Measurements from ENCODE around the gene ACTRT2.

The ACTRT2 gene

DNA sequence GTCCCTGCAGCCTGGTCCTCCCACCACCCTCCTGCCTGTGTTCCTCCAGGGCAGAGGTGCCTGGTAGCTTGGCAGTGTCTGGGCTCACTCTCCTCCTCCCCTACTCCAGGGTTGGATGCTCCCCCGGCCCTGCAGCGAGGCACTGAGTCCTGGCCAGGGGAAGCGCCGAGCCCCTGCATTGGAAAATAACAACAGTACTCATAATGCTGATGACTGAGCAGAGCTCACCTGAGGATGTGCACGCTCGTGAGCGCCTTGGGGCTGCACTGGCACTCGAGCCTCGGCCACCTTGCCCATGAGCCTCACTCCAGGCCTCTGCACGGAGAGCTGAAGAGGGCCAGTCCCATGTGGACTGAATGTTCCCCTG lies 6.0 kb upstream of the ACTRT2 start:
- TF ChIP-seq, protein P1, sequence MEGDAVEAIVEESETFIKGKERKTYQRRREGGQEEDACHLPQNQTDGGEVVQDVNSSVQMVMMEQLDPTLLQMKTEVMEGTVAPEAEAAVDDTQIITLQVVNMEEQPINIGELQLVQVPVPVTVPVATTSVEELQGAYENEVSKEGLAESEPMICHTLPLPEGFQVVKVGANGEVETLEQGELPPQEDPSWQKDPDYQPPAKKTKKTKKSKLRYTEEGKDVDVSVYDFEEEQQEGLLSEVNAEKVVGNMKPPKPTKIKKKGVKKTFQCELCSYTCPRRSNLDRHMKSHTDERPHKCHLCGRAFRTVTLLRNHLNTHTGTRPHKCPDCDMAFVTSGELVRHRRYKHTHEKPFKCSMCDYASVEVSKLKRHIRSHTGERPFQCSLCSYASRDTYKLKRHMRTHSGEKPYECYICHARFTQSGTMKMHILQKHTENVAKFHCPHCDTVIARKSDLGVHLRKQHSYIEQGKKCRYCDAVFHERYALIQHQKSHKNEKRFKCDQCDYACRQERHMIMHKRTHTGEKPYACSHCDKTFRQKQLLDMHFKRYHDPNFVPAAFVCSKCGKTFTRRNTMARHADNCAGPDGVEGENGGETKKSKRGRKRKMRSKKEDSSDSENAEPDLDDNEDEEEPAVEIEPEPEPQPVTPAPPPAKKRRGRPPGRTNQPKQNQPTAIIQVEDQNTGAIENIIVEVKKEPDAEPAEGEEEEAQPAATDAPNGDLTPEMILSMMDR (IDR thresholded peaks at IDR 0.05; ENCODE audit: borderline replicate concordance, insufficient read depth, low read depth, low read length), result no peak
- no peak overlapping the region for H3K4me3 ChIP-seq (ENCODE audit: low read depth, low read length)

DNA sequence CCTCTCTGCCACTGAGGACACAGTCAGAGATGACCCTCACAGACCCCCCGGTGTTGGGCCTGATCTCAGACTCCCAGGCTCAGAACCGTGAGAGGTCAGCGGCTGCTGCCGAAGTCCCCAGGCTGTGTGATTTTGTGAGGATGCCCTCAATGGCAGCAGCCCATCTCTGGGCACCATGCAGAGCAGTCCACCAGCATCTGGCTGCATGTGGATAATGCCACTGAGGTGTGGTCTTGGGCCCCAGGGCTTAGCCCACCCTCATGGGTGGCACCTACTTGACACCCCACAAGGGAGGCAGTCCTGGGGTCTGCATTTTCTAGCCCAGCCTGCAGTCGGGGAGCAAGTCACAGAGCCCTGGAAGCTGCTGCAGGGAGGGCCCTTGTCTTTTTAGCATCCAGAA lies 5.5 kb upstream of the ACTRT2 start:
- TF ChIP-seq, protein P1 (IDR thresholded peaks at IDR 0.05; ENCODE audit: borderline replicate concordance, insufficient read depth, low read depth, low read length), result no peak
- H3K4me3 ChIP-seq (ENCODE audit: low read depth, low read length), result no peak overlapping the region

DNA sequence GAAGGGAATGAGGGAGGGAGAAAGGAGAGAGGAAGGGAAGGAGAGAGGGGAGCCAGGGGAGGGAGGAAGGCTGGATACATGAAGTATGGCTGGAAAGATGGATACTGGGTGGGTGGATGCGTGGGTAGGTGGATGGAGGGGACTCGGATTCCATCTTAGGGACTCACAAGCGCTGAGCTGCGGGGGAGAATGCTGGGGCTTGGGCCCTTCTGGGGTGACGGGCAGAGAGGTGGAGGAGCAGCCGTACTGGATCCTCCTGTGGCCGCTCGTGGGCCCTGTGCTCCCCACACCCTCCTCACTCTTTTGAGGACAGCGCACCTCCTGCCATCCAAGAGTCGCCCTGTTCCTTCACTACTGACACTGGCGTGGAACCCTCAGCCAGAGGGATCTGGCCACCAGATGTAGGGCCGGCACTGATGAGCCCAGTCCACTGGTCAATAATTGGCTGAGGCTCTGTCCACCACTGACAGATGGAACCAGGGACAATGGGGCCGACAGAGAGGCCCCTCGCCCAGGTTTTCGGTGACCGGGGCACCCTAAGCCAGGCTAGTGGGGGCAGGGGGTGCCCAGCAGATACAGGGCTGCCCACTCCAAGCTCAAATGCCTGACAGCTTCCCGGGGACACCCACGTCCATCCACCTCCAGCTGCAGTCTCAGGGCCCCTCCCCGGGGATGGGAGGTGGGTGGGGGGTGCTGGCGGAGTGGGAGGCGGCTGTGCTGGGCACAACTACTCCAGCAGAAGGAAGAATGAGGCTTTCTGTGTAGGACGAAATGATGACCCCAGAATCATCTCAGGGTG lies 4.4 kb upstream of the ACTRT2 start:
- TF ChIP-seq, protein P1 (IDR thresholded peaks at IDR 0.05; ENCODE audit: borderline replicate concordance, insufficient read depth, low read depth, low read length), result no peak
- H3K4me3 ChIP-seq (ENCODE audit: low read depth, low read length), result no peak overlapping the region

DNA sequence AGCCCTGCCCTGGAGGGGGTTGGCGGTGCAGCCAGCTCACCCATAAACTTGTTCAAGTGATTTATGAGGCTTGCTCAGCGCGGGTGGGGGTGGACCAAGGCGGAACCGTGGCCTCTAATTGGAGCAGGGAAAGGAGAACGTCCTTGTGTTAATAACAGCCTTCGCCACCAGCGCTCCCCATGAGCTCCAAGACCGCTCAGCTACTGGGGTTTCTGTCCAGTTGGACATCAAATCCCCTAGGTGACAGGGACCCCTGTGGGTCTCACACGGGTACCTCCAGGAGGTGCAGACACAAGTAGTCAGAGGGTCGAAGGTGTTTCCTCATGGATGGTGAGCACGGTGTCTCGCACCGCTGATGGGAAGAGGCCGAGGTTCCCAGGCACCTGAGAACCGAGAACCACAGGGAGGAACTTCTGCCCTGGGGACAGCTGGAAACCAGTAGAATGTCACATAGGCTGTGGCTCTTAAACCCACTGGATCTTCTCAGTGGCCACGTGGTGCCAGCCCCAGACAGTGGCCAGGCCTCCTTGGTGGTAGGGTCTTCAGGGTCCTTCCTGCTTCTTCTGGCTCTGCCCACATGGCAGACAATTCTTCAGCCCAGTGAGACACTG lies 3.7 kb upstream of the ACTRT2 start:
- H3K4me3 ChIP-seq (ENCODE audit: low read depth, low read length), result no peak overlapping the region
- TF ChIP-seq, protein P1 (IDR thresholded peaks at IDR 0.05; ENCODE audit: borderline replicate concordance, insufficient read depth, low read depth, low read length), result no peak

DNA sequence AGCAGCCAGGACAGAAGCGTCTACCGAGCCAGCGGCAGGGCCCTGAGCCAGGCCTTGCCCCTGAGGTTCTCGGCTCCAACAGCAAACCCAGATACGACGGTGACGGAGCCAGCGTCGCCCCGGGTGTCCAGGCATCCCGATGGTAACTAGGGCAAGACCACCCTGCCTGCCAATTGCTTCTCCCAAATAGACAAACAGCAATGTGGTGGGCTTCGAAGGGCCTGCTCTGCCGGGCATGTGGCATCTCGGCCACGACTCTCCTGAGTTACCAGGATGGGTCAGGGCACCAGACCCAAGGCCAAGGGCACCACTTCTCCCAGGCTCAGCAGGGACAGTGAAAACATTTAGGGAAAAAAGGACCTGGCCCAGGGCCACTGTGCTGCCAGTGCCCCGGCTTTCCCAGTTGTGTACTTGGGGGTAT lies 3.2 kb upstream of the ACTRT2 start:
- TF ChIP-seq, protein P1 (IDR thresholded peaks at IDR 0.05; ENCODE audit: borderline replicate concordance, insufficient read depth, low read depth, low read length), result no peak
- no peak overlapping the region for H3K4me3 ChIP-seq (ENCODE audit: low read depth, low read length)

DNA sequence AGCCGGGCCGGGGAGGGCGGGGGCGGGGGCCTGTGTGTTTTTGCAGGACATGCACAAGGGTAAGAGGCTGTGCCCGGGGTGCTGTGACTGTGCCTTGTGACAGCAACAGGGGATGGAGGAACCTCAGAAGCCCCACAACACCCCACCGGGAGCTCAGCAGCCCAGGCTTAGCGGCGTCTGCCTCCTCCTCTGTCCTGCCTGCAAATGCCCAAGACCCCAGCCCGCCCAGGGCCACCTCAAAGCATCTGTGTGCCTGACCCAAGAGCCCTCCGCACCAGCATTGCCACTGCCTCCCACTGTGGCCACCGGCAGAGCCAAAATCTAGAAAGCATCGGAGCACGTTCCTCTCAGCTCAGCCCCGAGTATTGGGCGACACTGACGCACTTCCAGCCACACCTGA lies 2.7 kb upstream of the ACTRT2 start:
- TF ChIP-seq, protein P1 (IDR thresholded peaks at IDR 0.05; ENCODE audit: borderline replicate concordance, insufficient read depth, low read depth, low read length), result no peak
- no peak overlapping the region for H3K4me3 ChIP-seq (ENCODE audit: low read depth, low read length)

DNA sequence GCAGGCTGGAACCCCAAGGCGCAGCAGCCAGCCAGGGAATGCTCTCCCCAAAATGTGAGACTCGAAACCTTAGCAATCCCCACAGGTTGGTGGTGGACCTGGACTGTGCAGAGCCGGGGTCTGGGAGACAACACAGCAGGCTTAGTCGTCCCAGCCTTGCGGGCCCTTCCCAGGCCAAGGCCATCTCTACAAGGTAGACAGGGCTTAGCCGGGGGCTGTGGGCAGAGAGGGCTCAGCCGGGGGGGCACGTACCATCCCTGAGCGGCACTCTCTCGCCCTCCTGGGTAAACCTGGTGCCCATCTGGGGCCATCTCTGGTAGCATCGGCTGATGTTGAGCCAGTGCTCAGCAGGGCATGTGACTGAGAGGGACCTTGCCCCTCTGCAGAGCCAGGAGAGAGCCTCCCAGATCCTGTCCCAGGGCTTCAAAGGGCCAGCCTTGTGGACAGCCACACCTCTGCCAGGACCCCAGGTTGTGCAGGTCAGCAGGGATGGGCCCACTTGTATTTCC lies 2.2 kb upstream of the ACTRT2 start:
- H3K4me3 ChIP-seq (ENCODE audit: low read depth, low read length), result no peak overlapping the region
- TF ChIP-seq, protein P1 (IDR thresholded peaks at IDR 0.05; ENCODE audit: borderline replicate concordance, insufficient read depth, low read depth, low read length), result no peak

All from GM12875 (cell line).